ENCODE measurements around the gene ZNF646. TPM values are rescaled to one million over a fixed set of nuclear protein-coding genes. Genes with fewer than 3 reads are reported as not detected.
A peak's percentile ranks its signal among the peaks of the same experiment; 100 is the strongest.

ZNF646 gene
- total and polyA plus RNA-seq, 2 experiments from 2014 or later = 4.8 to 9.1 TPM

DNA sequence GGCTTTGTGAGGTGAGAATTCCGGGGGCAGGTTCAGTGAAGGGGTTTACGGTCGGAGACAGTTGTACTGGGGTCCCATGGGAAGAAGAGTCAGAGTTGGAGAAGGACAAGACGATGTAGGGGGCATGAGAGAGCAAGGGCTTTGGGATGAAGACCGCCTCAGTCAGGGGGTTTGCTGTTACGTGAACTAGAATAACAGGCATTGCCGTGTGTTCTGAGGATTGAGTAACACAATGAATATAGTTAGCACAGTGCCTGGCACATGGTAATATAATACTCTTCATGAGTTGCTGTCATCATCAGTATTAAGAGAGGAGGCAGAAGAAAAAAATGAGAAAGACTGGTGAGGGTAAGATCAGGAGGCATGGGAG, 577 bp downstream of the ZNF646 start:
- Histone ChIP-seq H3K27ac (peak overlapping the region; percentile 94), H3K4me2 (peak overlapping the region; percentile 90), H3K36me3 (replicated peaks; ENCODE audit: insufficient read depth, low read depth) (no peaks in the 10 kb centered on the region), H3K9me3 (ENCODE audit: low read depth) (no peaks in the 10 kb centered on the region), H3K4me1 (ENCODE audit: insufficient read depth) (peaks cover 10% of the 10 kb centered on the region), H3K4me3 (peak overlapping the region; percentile 85), H3K27me3 (no peaks in the 10 kb centered on the region), H3K79me2 (peaks cover 68% of the 10 kb centered on the region), H3K9me2 (replicated peaks; ENCODE audit: insufficient read depth) (no peaks in the 10 kb centered on the region), H4K20me1 (ENCODE audit: insufficient read depth, poor library complexity, severe bottlenecking) (no peaks in the 10 kb centered on the region), H2AFZ (peak overlapping the region; percentile 66)
- 5% methylated on average over 7 of the region's 7 CpGs for WGBS (ENCODE audit: low lambda C conversion rate, missing lambda C conversion rate)
- DNase-seq (ENCODE audit: low spot score) = no peak
- TF ChIP-seq, protein P1, sequence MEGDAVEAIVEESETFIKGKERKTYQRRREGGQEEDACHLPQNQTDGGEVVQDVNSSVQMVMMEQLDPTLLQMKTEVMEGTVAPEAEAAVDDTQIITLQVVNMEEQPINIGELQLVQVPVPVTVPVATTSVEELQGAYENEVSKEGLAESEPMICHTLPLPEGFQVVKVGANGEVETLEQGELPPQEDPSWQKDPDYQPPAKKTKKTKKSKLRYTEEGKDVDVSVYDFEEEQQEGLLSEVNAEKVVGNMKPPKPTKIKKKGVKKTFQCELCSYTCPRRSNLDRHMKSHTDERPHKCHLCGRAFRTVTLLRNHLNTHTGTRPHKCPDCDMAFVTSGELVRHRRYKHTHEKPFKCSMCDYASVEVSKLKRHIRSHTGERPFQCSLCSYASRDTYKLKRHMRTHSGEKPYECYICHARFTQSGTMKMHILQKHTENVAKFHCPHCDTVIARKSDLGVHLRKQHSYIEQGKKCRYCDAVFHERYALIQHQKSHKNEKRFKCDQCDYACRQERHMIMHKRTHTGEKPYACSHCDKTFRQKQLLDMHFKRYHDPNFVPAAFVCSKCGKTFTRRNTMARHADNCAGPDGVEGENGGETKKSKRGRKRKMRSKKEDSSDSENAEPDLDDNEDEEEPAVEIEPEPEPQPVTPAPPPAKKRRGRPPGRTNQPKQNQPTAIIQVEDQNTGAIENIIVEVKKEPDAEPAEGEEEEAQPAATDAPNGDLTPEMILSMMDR (IDR thresholded peaks at IDR 0.05; ENCODE audit: poor library complexity) = peak; percentile 2
- no peak for TF ChIP-seq EZH2phosphoT487 (IDR thresholded peaks at IDR 0.05; ENCODE audit: low read depth, severe bottlenecking, unreplicated experiment)

DNA sequence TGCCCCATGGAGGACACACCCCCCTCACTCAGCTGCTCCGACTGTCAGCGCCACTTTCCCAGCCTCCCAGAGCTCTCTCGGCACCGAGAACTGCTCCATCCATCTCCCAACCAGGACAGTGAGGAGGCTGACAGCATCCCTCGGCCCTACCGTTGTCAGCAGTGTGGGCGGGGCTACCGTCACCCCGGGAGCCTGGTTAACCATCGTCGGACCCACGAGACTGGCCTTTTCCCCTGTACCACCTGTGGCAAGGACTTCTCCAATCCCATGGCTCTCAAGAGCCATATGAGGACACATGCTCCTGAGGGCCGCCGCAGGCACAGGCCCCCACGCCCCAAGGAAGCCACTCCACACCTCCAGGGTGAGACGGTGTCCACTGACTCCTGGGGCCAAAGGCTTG, 2.1 kb downstream of the ZNF646 start:
- no peaks in the 10 kb centered on the region for H4K20me1 ChIP-seq (ENCODE audit: insufficient read depth, poor library complexity, severe bottlenecking)
- H3K9me2 ChIP-seq (replicated peaks; ENCODE audit: insufficient read depth) = no peaks in the 10 kb centered on the region
- no peaks in the 10 kb centered on the region for H3K36me3 ChIP-seq (replicated peaks; ENCODE audit: insufficient read depth, low read depth)
- H3K4me2 ChIP-seq = no peak overlapping the region
- DNase-seq (ENCODE audit: low spot score) = peak; percentile 5
- 83% methylated on average over 16 of the region's 16 CpGs for WGBS (ENCODE audit: low lambda C conversion rate, missing lambda C conversion rate)
- TF ChIP-seq, protein P1 (IDR thresholded peaks at IDR 0.05; ENCODE audit: poor library complexity) = no peak
- no peak for TF ChIP-seq EZH2 (IDR thresholded peaks at IDR 0.05; ENCODE audit: borderline replicate concordance)
- no peak overlapping the region for H3K4me3 ChIP-seq
- no peak overlapping the region for H3K27ac ChIP-seq
- peaks cover 53% of the 10 kb centered on the region for H3K79me2 ChIP-seq
- no peak overlapping the region for H2AFZ ChIP-seq
- H3K4me1 ChIP-seq (ENCODE audit: insufficient read depth) = peaks cover 10% of the 10 kb centered on the region
- no peaks in the 10 kb centered on the region for H3K9me3 ChIP-seq (ENCODE audit: low read depth)
- no peaks in the 10 kb centered on the region for H3K27me3 ChIP-seq

DNA sequence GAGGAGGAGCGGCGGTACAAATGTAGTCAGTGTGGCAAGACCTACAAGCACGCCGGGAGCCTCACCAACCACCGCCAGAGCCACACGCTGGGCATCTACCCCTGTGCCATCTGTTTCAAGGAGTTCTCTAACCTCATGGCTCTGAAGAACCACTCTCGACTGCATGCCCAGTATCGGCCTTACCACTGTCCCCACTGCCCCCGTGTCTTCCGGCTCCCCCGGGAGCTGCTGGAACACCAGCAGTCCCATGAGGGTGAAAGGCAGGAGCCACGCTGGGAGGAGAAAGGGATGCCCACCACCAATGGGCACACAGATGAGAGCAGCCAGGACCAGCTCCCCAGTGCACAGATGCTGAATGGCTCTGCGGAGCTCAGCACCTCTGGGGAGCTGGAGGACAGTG, 2.8 kb downstream of the ZNF646 start:
- Histone ChIP-seq H4K20me1 (ENCODE audit: insufficient read depth, poor library complexity, severe bottlenecking) (no peaks in the 10 kb centered on the region), H3K27me3 (no peaks in the 10 kb centered on the region), H3K27ac (no peak overlapping the region), H3K4me2 (no peak overlapping the region), H3K9me3 (ENCODE audit: low read depth) (no peaks in the 10 kb centered on the region), H3K9me2 (replicated peaks; ENCODE audit: insufficient read depth) (no peaks in the 10 kb centered on the region), H3K4me3 (no peak overlapping the region), H3K36me3 (replicated peaks; ENCODE audit: insufficient read depth, low read depth) (no peaks in the 10 kb centered on the region), H3K4me1 (ENCODE audit: insufficient read depth) (peaks cover 7% of the 10 kb centered on the region), H3K79me2 (peaks cover 46% of the 10 kb centered on the region), H2AFZ (no peak overlapping the region)
- 98% methylated on average over 13 of the region's 13 CpGs for WGBS (ENCODE audit: low lambda C conversion rate, missing lambda C conversion rate)
- TF ChIP-seq EZH2phosphoT487 (IDR thresholded peaks at IDR 0.05; ENCODE audit: low read depth, severe bottlenecking, unreplicated experiment) (no peak), EZH2 (IDR thresholded peaks at IDR 0.05; ENCODE audit: borderline replicate concordance) (no peak)
- TF ChIP-seq, protein P1 (IDR thresholded peaks at IDR 0.05; ENCODE audit: poor library complexity) = no peak
- DNase-seq (ENCODE audit: low spot score) = no peak
